ENCODE data around the gene SEC31B. TPM values are rescaled to one million over a fixed set of nuclear protein-coding genes. Genes with fewer than 3 reads are reported as not detected.

Gene SEC31B, protein sequence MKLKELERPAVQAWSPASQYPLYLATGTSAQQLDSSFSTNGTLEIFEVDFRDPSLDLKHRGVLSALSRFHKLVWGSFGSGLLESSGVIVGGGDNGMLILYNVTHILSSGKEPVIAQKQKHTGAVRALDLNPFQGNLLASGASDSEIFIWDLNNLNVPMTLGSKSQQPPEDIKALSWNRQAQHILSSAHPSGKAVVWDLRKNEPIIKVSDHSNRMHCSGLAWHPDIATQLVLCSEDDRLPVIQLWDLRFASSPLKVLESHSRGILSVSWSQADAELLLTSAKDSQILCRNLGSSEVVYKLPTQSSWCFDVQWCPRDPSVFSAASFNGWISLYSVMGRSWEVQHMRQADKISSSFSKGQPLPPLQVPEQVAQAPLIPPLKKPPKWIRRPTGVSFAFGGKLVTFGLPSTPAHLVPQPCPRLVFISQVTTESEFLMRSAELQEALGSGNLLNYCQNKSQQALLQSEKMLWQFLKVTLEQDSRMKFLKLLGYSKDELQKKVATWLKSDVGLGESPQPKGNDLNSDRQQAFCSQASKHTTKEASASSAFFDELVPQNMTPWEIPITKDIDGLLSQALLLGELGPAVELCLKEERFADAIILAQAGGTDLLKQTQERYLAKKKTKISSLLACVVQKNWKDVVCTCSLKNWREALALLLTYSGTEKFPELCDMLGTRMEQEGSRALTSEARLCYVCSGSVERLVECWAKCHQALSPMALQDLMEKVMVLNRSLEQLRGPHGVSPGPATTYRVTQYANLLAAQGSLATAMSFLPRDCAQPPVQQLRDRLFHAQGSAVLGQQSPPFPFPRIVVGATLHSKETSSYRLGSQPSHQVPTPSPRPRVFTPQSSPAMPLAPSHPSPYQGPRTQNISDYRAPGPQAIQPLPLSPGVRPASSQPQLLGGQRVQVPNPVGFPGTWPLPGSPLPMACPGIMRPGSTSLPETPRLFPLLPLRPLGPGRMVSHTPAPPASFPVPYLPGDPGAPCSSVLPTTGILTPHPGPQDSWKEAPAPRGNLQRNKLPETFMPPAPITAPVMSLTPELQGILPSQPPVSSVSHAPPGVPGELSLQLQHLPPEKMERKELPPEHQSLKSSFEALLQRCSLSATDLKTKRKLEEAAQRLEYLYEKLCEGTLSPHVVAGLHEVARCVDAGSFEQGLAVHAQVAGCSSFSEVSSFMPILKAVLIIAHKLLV
- total RNA-seq (10.6 TPM), polyA plus RNA-seq (ENCODE audit: insufficient read depth, low read depth, low replicate concordance) (5.6 TPM)
- long read RNA-seq, donor 1, result 0 reads
- long read RNA-seq, donor 2, result 0 reads
- long read RNA-seq, donor 3, partial matches to known transcripts, result 0 of 2 reads
- long read RNA-seq, donor 3, other reads (novel, unspliced or antisense), result 0 of 2 reads
- long read RNA-seq, donor 4, result 0 reads
- long read RNA-seq, donor 5, result 0 reads
- long read RNA-seq, donor 6, result 0 reads
- long read RNA-seq, donor 7, partial matches to known transcripts, result 0 of 3 reads
- long read RNA-seq, donor 7, other reads (novel, unspliced or antisense), result 3 of 3 reads
- long read RNA-seq, donor 8, partial matches to known transcripts, result 0 of 1 reads
- long read RNA-seq, donor 8, other reads (novel, unspliced or antisense), result 0 of 1 reads
- long read RNA-seq, donor 9, result 0 reads
- long read RNA-seq, donor 10, result 0 reads

GRCh38 chr10:100519311-100520051 is at the start of gene SEC31B:
TSS of gene SEC31B (minus strand) at chr10:100519861. CDS start at chr10:100516952, 2,909 bp downstream.
- DNase-seq, result peak; percentile 53 to 79 (median 69)
- peaks cover 0 to 11% (median 9%) of the 10 kb centered on the region in 3 donors for H3K36me3 ChIP-seq (ENCODE audit: control insufficient read depth in 2 of 3, insufficient read depth in 3 of 3, low read length in 3 of 3)
- peak; percentile 1 for TF ChIP-seq CTCF (IDR thresholded peaks at IDR 0.05; ENCODE audit: borderline replicate concordance, extremely low read depth, insufficient read depth)
- no peak within 1 kb of the TSS for H3K27ac ChIP-seq (ENCODE audit: low read depth in 2 of 2, low read length in 2 of 2)
- peak within 1 kb of the TSS in 2 of 3 donors; percentile 38 to 60 for H3K9ac ChIP-seq (ENCODE audit: low read length in 3 of 3)
- H3K4me1 ChIP-seq (ENCODE audit: control insufficient read depth in 2 of 3, insufficient read depth in 2 of 3, low read depth in 1 of 3, low read length in 3 of 3), result peaks cover 0 to 2% (median 0%) of the 10 kb centered on the region in 3 donors
- intact Hi-C loops (cut with DNase I), result no loop called here
- peak within 1 kb of the TSS; percentile 26 to 64 (median 62) for H3K4me3 ChIP-seq (ENCODE audit: low read length in 3 of 3)
- no peaks in the 10 kb centered on the region for H3K27me3 ChIP-seq (ENCODE audit: control insufficient read depth, insufficient read depth, low read length)
- no peak for FAIRE-seq
- no peaks in the 10 kb centered on the region for H3K9me3 ChIP-seq (ENCODE audit: control insufficient read depth in 2 of 3, insufficient read depth in 1 of 3, low read length in 3 of 3)

- DNase-seq, result peak in 2 of 5 donors; percentile 29 to 40
- H3K36me3 ChIP-seq (ENCODE audit: control insufficient read depth in 2 of 3, insufficient read depth in 3 of 3, low read length in 3 of 3), result no peaks in the 10 kb centered on the region
- H3K27me3 ChIP-seq (ENCODE audit: control insufficient read depth, insufficient read depth, low read length), result peaks cover 3% of the 10 kb centered on the region
These were observed 49.3 kb upstream of the SEC31B start for GRCh38 chr10:100568912-100569311.

More at GRCh38 chr10:100568912-100569311, 49.3 kb upstream of the SEC31B start:
- intact Hi-C loops (cut with DNase I), result loop anchor here (10.0 kb wide), 1 partner anchor 306 kb away; no protein-coding TSS in a partner anchor
- no peak overlapping the region for H3K27ac ChIP-seq (ENCODE audit: low read depth in 2 of 2, low read length in 2 of 2)
- peaks cover 0 to 8% (median 0%) of the 10 kb centered on the region in 3 donors for H3K4me1 ChIP-seq (ENCODE audit: control insufficient read depth in 2 of 3, insufficient read depth in 2 of 3, low read depth in 1 of 3, low read length in 3 of 3)
- FAIRE-seq, result no peak
- no peak overlapping the region for H3K9ac ChIP-seq (ENCODE audit: low read length in 3 of 3)
- no peak overlapping the region for H3K4me3 ChIP-seq (ENCODE audit: low read length in 3 of 3)
- TF ChIP-seq CTCF (IDR thresholded peaks at IDR 0.05; ENCODE audit: borderline replicate concordance, extremely low read depth, insufficient read depth), result no peak
- peaks cover 0 to 3% (median 0%) of the 10 kb centered on the region in 3 donors for H3K9me3 ChIP-seq (ENCODE audit: control insufficient read depth in 2 of 3, insufficient read depth in 1 of 3, low read length in 3 of 3)

All from kidney (tissue), 22 donors.